RCC 7860 (cell line): Measurements from ENCODE around the gene ETS1.

Source experiments
- DNase-seq: peaks from one replicate; pipeline ENCODE4 v3.0.0-alpha.2; 2015; ENCODE audit warnings: low spot score
- FAIRE-seq: peaks from 2 replicates; lab custom pipeline; 2012; peaks lifted over from hg19 to GRCh38; lab: Jason Lieb, UNC

ETS1 gene

DNA sequence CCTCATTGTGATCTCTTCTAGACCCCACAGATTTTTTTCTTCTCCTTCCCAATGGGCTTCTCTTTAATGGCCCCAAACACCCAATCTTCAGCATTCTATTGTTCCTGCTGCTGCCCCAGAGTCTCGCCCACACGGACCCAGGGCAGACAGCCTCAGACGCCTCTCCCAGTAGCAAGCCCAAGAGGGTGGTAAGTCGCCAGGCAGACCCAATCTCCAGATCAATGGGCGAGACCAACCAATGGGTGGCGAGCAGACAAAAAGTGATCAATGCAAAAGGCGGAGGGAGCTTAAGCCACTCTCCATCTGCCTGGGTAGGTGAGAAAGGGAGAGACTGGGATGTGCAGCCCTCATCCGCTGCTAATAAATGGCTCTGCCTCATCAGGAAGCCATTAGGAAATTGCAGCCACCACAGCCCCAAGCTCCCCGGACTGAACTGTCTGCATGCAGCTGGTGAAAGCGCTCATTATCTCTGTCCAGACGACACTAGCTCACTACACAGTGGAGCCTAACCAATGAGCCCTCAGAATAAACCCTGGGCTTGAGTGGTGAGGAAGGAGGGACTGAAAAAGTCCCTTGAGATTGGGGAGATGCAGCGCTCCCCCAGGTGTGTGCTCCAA is 81.8 kb downstream of the ETS1 start:
- no peak for FAIRE-seq
- DNase-seq: no peak

DNA sequence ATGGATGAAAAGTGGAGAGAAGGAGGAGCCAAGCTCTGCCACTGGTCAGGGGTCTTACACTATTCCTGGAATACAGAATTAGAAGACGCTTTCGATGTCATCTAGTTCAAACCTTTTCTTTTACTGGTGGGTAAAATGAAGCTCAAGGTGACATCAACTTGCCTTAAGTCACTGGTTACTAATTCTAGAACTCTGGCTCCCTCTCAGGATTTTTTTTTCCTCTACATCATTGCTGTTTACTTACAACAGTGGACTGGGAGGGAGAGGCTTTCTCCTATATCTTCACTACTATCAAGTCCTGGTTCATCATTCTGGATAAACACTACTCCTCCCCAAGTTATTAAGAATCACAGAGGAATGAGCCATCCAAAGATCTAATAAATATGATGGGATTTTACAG is 82.9 kb downstream of the ETS1 start:
- DNase-seq (no peak), FAIRE-seq (no peak)

DNA sequence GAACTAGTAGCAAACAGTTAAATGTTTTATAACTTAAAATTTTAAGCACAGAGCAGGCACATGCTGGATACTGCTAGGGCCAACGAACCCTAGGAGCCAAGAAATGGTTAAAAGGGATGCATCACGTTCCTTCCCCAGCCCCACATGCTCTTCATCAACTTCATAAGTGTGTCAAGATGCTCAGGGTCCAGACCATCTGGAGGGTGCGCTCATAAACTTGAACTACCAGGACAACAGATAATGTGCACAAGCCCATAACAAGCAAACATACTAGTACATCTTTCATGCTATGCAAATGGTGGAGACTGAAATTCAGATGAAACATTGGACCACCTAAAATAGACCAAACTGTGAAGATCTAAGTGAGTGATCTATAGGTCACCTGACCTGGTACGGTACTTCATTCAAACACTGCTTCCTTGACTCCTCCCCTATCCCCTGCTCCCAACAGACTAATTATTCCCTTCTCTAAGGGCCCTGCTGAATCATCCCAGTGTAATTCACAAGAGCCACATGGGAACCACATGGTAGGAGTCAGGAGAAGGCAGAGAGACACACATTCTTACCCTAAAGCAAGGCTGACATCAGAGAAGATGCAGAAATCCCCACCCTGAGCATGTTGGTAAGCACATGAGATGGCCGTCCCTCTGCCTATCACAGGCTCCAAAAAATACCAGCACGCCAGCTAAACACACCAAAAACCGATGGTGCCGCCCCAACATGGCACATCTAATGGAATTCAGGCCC is 83.9 kb downstream of the ETS1 start:
- FAIRE-seq: peak; percentile 71
- peak; percentile 74 for DNase-seq

DNA sequence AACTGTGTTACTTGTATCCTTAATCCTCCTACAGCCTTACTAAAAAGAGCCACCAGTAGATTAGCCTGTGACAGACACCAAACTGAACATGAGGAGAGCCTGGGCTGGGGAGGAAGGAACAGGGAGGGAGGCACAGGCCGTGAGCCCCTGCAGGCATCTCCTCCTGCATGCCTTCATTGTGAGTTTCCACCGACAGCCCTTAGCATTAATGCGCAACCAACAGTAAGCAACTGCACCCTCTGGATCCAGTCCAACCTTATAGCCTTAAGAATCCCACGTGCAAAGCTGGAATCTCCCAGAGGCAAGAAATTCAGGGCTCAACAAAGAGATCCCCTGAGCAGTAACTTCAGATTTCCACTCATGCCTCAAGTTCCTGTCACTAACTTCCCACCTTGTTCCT is 84.6 kb downstream of the ETS1 start:
- DNase-seq: no peak
- FAIRE-seq: no peak

DNA sequence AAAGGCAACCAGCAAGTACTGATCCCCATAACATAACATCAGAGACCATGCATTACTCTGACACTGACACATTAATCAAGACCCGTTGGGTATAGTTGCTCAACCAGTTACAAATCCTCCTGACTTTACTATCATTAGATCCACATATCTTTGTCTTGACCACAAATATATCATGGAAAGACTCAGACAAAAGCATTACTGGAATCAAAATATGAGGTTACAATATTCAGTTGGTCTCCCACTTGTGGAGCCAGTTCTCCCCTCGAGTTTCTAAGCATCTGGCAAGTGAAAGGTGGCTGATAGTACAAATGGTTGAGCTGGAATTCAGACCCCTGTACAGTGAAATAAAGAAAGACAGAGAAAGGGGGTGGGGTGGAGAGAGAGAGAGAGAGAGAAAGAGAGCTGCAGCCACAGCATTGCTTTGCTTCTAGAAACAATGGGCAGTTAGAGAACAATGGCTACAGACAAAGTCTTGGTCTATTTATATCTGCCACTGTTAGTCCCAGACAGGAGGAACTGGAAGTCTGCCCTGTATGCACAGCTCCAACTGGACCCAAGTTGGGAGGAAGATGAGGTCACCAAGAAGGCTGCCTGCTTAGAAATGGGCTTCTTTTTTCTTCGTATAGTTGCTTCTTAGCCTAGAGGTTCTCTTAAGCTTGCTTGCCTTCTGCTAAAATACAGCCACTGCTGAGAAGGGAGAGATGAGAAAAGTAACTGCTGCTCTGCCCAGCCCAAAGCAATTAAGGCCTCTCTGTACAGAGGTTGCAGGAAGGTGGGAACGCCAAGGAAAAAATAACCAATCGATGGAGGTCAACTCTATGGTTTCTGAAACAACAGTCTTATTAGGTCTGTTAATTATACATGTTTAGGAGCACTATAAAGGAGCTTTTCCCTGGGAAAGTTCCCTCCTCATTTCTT is 85.5 kb downstream of the ETS1 start:
- FAIRE-seq: no peak
- DNase-seq: no peak

DNA sequence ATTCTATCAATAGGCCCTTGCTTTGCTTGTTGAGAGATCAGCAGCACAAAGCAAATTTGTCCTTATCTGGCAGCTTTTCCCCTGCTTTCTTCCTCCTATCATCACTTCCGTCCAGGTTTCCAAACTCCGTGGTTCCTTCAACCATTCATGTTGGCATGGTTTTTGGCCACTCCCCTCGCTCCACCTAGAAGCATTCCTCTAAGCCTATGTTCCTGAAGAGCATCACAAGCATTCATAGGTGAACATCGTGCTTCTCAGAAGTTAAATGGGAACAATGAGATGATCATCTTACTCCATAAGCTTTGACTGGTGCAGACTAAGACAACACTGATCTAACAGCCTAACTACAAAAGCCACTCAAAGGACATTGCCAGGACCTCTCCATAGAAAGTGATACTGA is 86.3 kb downstream of the ETS1 start:
- FAIRE-seq: no peak
- no peak for DNase-seq

DNA sequence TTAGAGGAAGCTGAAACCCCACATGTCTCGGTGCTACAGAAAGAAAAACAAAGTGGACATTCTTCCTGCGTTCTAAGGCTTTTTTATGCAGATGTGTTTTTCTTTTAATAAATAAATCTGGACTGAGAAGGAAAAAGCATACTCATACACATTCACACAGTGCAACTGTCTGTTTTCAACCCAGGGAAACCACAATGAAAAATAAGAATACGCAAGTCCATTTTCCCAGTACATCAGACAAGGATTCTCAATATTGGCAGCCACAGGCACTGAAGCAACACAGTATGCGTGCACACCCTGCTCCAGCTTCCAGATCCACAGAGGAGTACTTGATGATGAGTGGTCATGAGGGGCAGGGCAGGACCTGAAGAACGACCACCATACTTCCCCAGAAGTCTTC is 86.9 kb downstream of the ETS1 start:
- no peak for FAIRE-seq
- no peak for DNase-seq

DNA sequence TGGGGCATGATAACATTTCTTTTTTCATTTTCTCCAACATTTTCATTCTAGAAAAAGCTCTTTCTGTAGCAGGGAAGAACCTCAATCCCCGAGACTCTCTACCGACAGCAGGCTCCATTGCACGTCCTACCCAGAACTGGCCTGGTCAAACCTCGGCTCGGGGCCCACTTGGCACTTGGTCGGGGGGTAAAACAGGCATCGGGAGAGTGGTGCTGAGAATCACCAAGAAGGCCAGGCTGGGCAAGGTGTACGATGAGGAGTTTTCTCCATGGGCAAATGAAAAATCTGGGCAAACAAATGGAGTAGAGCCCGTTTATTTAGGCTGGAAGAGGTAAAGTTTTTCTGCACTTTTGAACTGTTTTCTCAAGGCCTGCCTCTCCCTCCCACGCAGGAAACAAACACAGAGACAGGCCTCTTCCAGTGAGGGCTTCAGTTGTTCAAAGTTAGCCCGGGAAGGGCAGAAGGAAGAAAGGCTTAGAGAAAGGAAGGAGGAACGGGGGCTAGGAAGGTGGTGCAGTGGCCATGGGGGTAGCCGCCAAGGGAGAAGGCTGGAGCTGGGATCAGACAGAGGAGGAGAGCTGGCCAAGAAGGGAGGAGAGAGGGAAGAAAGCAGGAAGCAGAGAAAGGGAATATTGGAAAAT is 87.6 kb downstream of the ETS1 start:
- no peak for DNase-seq
- FAIRE-seq: no peak

DNA sequence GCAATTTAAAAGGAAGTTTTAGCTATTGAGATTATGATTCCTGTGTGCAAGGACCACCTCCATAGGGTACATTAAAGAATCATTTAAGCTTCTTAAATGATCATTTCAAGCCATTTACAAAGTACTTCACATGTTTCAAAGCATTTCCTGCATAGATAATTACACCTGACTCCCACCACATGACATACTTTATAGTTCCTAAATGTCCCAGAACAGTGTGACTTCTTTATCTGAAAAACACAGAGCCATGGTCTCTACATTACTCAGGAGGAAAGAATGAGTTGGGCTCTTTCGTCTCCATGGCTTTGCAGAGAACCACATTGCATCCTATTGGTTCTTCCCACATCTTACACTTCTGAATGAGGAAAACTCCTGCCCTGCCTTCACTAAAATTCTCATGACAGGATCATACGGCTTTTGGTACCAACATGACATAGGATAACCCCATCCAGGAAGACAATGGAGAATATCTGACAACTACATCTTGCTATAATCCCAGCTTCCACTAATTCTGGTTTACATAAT is 88.6 kb downstream of the ETS1 start:
- FAIRE-seq: peak; percentile 7
- DNase-seq: peak; percentile 70

DNA sequence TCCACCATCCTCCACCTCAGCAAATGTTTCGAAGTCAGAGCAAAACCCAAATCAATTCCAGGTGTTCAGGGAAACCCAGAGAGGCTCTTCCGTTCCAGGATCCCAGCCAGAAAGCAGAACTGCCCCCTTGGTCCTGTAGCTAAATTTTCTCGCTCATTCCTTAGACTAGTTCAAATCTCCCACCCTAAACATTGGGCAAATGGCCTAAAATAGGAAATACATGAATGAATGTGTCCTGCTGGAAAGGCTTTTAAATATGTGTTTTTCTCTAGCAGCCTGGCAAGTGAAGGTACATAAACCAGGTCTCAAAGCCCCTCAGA is 89.6 kb downstream of the ETS1 start:
- DNase-seq (no peak), FAIRE-seq (no peak)

DNA sequence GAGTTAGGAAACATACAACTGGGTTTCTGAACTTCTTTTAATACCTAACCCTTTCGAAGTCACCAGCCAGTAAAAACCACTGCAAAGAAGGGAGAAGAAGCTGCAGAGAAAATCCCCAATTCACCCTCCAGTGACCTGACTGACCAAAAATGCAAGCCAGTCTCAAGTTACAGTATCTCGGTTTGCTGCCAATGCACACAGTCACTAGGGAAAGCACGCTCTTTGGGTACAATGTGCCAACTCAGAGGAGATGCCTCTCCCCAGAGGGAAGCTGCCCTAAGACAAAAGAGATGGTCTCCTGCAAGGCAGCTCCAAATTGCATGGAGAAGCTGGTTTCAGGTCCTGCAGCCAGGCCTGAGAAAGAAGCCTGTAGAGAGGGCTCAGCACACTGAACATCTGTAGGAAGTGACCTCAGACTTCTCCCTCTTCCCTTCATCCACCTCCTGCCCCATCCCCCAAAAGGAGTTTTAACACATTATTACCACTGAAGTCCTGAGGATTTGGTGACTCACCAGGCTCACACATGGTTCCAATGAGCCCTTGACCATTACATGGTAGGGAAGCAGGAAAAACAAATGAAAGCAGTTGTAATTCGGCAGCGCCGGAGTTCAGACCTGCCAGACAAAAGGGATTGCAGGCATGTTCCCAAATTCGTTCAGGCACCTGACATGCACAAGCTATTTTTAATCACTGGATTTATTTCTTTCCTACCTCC is 90.1 kb downstream of the ETS1 start:
- FAIRE-seq: peak; percentile 94
- DNase-seq: peak; percentile 93

DNA sequence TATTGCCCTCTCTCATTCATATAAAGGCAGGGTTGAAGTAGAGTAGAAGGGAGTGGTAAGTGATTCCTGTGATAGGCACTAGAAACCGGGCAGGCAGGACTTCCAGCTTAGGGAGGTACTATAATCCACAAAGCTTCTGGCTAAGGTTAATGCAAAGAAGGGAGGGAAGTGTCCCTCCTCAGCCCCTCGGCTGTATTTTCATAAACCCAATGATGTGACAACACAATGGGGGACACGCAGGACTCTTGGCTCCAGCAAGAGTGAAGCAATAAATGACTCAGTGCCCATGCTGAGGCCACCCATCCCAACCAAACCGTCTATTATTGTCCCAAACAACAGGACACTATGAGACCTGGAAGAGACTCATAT is 90.7 kb downstream of the ETS1 start:
- DNase-seq (no peak), FAIRE-seq (no peak)

DNA sequence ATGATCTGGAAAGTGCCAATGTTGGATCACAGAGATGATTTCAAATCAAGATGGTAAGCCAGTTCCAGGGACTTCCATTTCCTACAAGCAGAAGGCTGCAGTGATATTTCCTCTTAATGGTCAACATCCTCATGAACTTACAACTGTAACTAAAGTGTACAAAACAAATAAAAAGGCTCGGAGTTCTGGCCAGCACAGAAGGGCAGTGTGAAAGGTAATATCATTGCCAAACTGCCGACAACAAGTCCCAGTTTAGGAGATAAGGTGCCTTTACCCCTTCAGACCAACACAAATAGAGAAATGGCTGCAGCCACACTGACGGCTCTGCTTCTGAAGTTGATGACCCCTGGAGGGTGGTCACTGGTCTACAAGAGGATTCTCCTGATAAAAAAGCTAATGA is 91.1 kb downstream of the ETS1 start:
- FAIRE-seq (no peak), DNase-seq (no peak)

DNA sequence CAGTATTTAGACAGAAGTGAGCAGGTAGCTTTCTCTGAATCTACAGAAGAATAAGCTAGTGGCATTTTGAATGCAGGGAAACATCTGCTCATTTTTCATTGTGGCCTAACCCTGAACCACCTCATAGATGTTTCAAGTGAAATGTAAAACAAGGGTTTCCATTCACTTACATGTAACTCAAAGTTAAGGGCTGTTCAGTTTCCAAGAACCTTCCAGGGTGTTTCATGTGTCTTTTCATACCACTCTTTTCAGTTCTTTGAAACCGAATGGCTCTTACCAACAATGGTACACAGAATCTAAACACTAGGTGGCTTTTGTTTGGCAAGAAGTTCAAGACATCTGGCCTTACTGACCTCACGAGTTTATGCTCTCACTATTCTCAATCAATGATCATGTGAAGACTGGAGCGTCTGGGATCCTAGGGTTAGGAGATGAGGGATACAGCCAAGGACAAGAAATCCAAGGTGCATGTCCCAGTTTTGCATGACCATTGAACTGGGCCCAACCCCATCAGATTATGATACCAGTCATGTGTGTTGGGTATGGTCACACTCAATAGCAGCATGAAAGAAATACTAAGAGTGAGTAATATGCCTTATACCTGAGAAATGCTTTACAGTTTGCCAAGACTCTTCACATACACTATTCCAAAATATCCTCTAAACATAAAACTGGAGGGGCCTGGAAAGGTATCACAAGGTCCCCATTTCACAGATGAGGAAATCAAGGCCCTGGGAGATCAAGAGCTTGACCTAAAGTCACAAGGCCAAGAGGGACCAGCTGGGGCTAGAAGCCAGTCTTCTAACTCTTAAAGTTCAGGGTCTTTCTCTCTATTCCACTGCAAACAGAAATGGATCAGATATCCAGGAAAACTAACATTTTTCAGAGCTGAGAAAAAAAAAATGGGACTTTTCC is 92.7 kb downstream of the ETS1 start:
- DNase-seq: no peak
- FAIRE-seq: no peak

DNA sequence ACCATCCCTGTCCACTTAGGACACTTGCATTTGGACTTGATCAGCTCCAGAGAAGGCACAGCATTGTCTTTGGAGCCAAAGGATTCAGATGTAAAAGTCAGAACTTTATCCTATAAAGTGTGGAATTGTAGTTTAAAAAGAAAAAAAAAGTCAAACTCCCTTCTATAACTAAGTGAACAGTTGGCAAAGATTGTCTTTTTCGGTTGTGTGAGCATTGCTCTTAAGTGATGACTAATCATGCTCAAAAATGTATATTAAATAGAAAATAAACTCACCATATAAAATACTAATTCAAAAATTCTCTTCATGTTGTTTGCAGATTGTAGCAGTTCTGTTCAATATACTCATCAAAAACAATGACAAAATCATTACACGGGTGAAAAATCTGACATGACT is 93.8 kb downstream of the ETS1 start:
- DNase-seq (no peak), FAIRE-seq (no peak)

DNA sequence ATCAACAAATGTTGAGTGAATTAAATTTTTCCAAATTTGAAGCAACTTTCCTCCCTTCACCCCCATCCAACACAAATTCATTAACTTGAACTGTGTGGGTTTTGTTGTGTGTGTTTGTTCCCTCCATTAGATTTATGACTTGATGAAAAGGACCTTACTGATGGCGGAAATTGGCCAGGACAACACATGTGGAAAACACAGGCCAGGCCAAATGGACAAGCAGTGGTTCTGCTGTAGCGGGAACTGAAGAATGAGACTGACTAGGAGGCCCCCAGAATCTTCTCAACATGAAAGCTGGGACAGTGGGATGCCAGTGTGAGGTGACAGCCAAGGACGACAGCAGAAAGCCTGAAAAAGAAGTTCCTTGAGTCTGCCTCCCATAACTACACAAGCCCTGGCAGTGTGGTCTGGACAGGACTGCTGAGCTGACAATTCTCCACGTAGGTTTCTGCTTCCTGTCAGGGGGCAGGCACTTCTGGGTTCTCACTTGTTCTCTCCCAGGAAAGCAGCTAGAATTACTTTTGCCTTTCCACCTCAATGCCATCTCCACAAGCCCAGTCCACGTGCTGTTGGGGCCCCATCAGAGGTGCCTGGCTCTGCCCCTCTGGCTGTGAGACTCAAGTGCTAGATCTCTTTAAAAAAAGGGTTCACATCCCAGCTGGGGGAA is 94.3 kb downstream of the ETS1 start:
- FAIRE-seq (no peak), DNase-seq (no peak)

DNA sequence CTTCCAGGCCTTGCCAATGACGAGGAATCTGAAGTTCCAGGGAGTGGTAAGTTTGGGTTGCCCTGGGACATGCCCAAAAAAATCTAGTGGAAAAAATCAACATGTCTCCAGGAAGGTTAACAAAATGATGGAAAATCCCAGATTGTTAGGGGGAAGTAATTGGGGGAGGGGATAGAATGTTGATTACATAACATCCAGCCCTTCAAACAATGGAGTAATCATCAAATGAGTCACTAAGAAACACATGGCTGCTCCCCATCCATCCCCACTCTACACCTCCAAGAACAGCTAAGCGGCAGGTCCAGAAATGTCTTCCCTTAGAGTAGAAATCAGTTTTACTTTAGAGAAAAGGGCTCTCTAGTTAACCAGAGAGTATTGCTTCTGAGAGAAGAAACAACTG is 94.9 kb downstream of the ETS1 start:
- DNase-seq (peak; percentile 39), FAIRE-seq (peak; percentile 46)

DNA sequence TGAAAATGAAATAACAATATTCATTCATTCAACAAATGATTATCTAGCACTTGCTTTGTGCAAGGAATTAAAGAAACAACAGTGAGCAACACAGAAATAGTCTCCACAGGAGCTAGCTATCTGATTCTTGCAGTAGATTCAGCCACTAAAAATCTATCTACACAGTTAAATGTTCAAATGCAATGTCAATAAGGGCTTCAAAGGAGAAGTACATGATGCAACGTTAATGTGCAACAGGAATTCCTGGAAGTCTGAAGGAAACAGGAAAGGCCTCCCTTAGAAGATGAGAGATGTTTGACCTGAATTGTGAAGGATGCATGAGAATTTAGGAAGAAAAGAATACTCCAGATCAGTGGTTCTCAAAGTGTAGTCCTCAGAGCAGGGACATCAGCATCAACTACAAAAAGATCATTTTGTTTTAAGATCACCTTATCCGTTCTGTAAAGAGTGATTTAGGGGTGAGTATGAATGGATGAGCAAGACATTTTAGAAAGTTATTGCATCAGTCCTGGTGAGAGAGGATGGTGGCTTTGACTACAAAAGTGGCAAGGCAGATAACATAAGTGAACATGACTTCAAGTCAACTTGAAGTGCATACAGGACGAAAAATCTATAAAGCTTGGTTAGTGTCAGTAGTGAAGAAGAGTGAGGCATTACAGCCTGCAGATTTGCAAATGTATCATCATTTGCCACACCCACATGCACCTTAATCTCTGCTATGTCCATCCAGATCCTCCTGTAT is 96.0 kb downstream of the ETS1 start:
- DNase-seq (no peak), FAIRE-seq (no peak)
